Measurements from ENCODE around the gene OIP5.

DNA sequence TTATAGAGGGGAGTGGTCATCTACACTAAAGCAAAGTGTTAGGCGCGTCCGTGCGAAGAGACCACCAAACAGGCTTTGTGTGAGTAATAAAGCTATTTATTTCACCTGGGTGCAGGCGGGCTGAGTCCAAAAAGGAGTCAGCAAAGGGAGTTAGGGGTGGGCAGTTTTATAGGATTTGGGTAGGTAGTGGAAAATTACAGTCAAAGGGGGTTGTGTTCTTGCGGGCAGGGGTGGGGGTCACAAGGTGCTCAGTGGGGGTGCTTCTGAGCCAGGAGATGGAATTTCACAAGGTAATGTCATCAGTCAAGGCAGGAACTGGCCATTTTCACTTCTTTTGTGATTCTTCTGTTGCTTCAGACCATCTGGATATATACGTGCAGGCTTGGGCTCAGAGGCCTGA, 47.1 kb downstream of the OIP5 start:
- TF ChIP-seq POLR2A (conservative IDR thresholded peaks at IDR 0.05) (no peak), TAF1 (IDR thresholded peaks at IDR 0.05; ENCODE audit: control insufficient read depth, extremely low read depth, insufficient read depth, low read length, severe bottlenecking) (no peak), HNRNPUL1 (IDR thresholded peaks at IDR 0.05; ENCODE audit: low read length) (no peak), ZNF274 (IDR thresholded peaks at IDR 0.05; ENCODE audit: borderline replicate concordance, low read depth, low read length) (no peak), RFX5 (IDR thresholded peaks at IDR 0.05; ENCODE audit: low read depth, low read length) (no peak), MTA1 (IDR thresholded peaks at IDR 0.05; ENCODE audit: borderline replicate concordance) (no peak), ZNF561 (CRISPR knock-in tag; conservative IDR thresholded peaks at IDR 0.05) (no peak), TCF3 (CRISPR knock-in tag; IDR thresholded peaks at IDR 0.05) (no peak), ZNF77 (CRISPR knock-in tag; IDR thresholded peaks at IDR 0.05) (no peak)
- TF ChIP-seq, protein P1, sequence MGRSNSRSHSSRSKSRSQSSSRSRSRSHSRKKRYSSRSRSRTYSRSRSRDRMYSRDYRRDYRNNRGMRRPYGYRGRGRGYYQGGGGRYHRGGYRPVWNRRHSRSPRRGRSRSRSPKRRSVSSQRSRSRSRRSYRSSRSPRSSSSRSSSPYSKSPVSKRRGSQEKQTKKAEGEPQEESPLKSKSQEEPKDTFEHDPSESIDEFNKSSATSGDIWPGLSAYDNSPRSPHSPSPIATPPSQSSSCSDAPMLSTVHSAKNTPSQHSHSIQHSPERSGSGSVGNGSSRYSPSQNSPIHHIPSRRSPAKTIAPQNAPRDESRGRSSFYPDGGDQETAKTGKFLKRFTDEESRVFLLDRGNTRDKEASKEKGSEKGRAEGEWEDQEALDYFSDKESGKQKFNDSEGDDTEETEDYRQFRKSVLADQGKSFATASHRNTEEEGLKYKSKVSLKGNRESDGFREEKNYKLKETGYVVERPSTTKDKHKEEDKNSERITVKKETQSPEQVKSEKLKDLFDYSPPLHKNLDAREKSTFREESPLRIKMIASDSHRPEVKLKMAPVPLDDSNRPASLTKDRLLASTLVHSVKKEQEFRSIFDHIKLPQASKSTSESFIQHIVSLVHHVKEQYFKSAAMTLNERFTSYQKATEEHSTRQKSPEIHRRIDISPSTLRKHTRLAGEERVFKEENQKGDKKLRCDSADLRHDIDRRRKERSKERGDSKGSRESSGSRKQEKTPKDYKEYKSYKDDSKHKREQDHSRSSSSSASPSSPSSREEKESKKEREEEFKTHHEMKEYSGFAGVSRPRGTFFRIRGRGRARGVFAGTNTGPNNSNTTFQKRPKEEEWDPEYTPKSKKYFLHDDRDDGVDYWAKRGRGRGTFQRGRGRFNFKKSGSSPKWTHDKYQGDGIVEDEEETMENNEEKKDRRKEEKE (IDR thresholded peaks at IDR 0.05; ENCODE audit: borderline replicate concordance in 1 of 2, control insufficient read depth in 1 of 2, low read depth in 2 of 2, low read length in 1 of 2): no peak
- TF ChIP-seq, protein P2, sequence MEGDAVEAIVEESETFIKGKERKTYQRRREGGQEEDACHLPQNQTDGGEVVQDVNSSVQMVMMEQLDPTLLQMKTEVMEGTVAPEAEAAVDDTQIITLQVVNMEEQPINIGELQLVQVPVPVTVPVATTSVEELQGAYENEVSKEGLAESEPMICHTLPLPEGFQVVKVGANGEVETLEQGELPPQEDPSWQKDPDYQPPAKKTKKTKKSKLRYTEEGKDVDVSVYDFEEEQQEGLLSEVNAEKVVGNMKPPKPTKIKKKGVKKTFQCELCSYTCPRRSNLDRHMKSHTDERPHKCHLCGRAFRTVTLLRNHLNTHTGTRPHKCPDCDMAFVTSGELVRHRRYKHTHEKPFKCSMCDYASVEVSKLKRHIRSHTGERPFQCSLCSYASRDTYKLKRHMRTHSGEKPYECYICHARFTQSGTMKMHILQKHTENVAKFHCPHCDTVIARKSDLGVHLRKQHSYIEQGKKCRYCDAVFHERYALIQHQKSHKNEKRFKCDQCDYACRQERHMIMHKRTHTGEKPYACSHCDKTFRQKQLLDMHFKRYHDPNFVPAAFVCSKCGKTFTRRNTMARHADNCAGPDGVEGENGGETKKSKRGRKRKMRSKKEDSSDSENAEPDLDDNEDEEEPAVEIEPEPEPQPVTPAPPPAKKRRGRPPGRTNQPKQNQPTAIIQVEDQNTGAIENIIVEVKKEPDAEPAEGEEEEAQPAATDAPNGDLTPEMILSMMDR (IDR thresholded peaks at IDR 0.05 in 2 of 3, conservative IDR thresholded peaks at IDR 0.05 in 1 of 3; ENCODE audit: insufficient read depth in 2 of 3, low read depth in 1 of 3, low read length in 3 of 3): no peak
- TF ChIP-seq, protein P3, sequence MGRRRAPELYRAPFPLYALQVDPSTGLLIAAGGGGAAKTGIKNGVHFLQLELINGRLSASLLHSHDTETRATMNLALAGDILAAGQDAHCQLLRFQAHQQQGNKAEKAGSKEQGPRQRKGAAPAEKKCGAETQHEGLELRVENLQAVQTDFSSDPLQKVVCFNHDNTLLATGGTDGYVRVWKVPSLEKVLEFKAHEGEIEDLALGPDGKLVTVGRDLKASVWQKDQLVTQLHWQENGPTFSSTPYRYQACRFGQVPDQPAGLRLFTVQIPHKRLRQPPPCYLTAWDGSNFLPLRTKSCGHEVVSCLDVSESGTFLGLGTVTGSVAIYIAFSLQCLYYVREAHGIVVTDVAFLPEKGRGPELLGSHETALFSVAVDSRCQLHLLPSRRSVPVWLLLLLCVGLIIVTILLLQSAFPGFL (CRISPR knock-in tag; IDR thresholded peaks at IDR 0.05): no peak

Data from K562 (cell line).